ENCODE data around the gene PTGDR2. TPM values are rescaled to one million over a fixed set of nuclear protein-coding genes. Genes with fewer than 3 reads are reported as not detected.

PTGDR2 gene
- total RNA-seq, 2 donors from 2014 or later = 0.34 to 0.46 TPM

- Histone ChIP-seq H3K27me3 (replicated peaks; ENCODE audit: insufficient read depth) (no peaks in the 10 kb centered on the region), H3K36me3 (peaks cover 0 to 3% of the 10 kb centered on the region in 2 donors), H3K9me3 (no peaks in the 10 kb centered on the region), H3K27ac (peak overlapping the region in 1 of 2 donors; percentile 32), H3K4me1 (replicated peaks) (peaks cover 3% of the 10 kb centered on the region), H3K4me3 (no peak overlapping the region)
- no peak for TF ChIP-seq CTCF (IDR thresholded peaks at IDR 0.05)
- no peak for TF ChIP-seq POLR2A (IDR thresholded peaks at IDR 0.05)
- no peak for TF ChIP-seq POLR2AphosphoS5 (IDR thresholded peaks at IDR 0.05)
- intact Hi-C loops (cut with DNase I) = no loop called here
- no peak for DNase-seq (ENCODE audit: low spot score)
- 85% methylated on average over 7 of the region's 7 CpGs for WGBS
Measured at GRCh38 chr11:60891103-60891741, 35.5 kb upstream of the PTGDR2 start.

GRCh38 chr11:60890696-60891095 is 34.9 kb upstream of the PTGDR2 start:
- Histone ChIP-seq H3K27me3 (replicated peaks; ENCODE audit: insufficient read depth) (no peaks in the 10 kb centered on the region), H3K27ac (peak overlapping the region in 1 of 2 donors; percentile 32), H3K4me3 (no peak overlapping the region), H3K36me3 (no peaks in the 10 kb centered on the region), H3K9me3 (no peaks in the 10 kb centered on the region), H3K4me1 (replicated peaks) (peaks cover 3% of the 10 kb centered on the region)
- 65% methylated on average over 5 of the region's 5 CpGs for WGBS
- intact Hi-C loops (cut with DNase I) = no loop called here
- no peak for TF ChIP-seq CTCF (IDR thresholded peaks at IDR 0.05)
- TF ChIP-seq POLR2A (IDR thresholded peaks at IDR 0.05) = no peak
- TF ChIP-seq POLR2AphosphoS5 (IDR thresholded peaks at IDR 0.05) = no peak
- no peak for DNase-seq (ENCODE audit: low spot score)

- peaks cover 3% of the 10 kb centered on the region for H3K4me1 ChIP-seq (replicated peaks)
- no peaks in the 10 kb centered on the region for H3K36me3 ChIP-seq
- 49% methylated on average over 6 of the region's 6 CpGs for WGBS
- DNase-seq (ENCODE audit: low spot score) = no peak
- TF ChIP-seq POLR2A (IDR thresholded peaks at IDR 0.05) (no peak), CTCF (IDR thresholded peaks at IDR 0.05) (no peak), POLR2AphosphoS5 (IDR thresholded peaks at IDR 0.05) (peak; percentile 7)
- intact Hi-C loops (cut with DNase I) = no loop called here
- no peaks in the 10 kb centered on the region for H3K27me3 ChIP-seq (replicated peaks; ENCODE audit: insufficient read depth)
- no peak overlapping the region for H3K4me3 ChIP-seq
- H3K9me3 ChIP-seq = no peaks in the 10 kb centered on the region
- no peak overlapping the region for H3K27ac ChIP-seq
Measured at GRCh38 chr11:60889869-60890311, 34.1 kb upstream of the PTGDR2 start.

- intact Hi-C loops (cut with DNase I) = no loop called here
- WGBS = 53% methylated on average over 5 of the region's 5 CpGs
- no peak for TF ChIP-seq POLR2A (IDR thresholded peaks at IDR 0.05)
- TF ChIP-seq CTCF (IDR thresholded peaks at IDR 0.05) = peak in 3 of 4 experiments; percentile 38 to 56 (median 55)
- Histone ChIP-seq H3K9me3 (no peaks in the 10 kb centered on the region), H3K4me3 (no peak overlapping the region), H3K27ac (no peak overlapping the region), H3K36me3 (no peaks in the 10 kb centered on the region), H3K27me3 (replicated peaks; ENCODE audit: insufficient read depth) (no peaks in the 10 kb centered on the region), H3K4me1 (replicated peaks) (no peaks in the 10 kb centered on the region)
- DNase-seq (ENCODE audit: low spot score) = peak; percentile 38
Measured at GRCh38 chr11:60887556-60887955, 31.8 kb upstream of the PTGDR2 start.

GRCh38 chr11:60880643-60881282 is 25.0 kb upstream of the PTGDR2 start:
- intact Hi-C loops (cut with DNase I) = no loop called here
- peak; percentile 75 for DNase-seq (ENCODE audit: low spot score)
- TF ChIP-seq POLR2A (IDR thresholded peaks at IDR 0.05) = no peak
- TF ChIP-seq POLR2AphosphoS5 (IDR thresholded peaks at IDR 0.05) = peak; percentile 91
- Histone ChIP-seq H3K9me3 (no peaks in the 10 kb centered on the region), H3K27me3 (replicated peaks; ENCODE audit: insufficient read depth) (no peaks in the 10 kb centered on the region), H3K4me3 (no peak overlapping the region), H3K4me1 (replicated peaks) (no peaks in the 10 kb centered on the region), H3K27ac (peak overlapping the region; percentile 50 to 65), H3K36me3 (no peaks in the 10 kb centered on the region)
- 36% methylated on average over 8 of the region's 8 CpGs for WGBS
